ENCODE data around the gene MYEOV.

Gene MYEOV

DNA sequence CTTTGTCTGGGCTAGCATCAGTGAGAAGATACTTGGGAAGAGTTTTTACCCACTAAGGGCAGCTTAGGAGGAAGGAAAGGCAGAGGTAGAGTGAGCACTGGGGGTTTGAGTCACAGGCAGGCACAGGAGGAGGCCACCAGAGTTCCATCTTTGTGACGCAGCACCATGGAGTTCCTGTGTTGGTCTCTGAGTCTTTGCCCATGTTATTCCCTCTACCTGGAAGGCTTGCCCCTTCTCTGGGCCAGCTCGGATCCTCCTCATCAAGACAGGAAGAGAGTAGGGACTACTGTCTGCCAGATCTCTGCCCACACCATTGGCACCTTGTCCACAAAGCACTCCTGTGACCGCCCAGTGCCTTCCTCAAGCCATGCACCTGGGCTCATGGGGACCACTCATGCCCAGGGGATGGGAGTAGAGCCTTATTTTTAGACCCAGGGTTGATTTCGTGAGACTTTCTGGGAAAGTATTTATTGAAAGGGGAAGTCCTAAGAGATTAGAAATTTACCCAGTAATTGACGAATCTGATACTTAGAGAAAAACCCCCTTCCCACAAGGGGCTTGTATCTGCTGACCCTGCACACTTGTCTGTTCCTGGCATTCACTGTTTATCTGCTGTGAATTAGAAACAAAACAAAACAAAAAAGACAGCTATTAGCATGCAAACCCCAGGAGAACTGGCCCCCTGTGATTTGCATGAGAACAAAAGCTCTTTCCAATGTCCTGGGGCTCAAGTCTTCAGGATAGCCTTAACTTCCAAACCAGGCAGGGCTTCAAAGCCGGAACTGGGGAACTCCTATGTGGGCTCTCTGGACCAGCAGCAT lies 35.9 kb upstream of the MYEOV start:
- in situ Hi-C loops (cut with MboI; ENCODE audit: low sequenced_read_pairs, unreplicated experiment): no loop called here
- TF ChIP-seq, protein P1, sequence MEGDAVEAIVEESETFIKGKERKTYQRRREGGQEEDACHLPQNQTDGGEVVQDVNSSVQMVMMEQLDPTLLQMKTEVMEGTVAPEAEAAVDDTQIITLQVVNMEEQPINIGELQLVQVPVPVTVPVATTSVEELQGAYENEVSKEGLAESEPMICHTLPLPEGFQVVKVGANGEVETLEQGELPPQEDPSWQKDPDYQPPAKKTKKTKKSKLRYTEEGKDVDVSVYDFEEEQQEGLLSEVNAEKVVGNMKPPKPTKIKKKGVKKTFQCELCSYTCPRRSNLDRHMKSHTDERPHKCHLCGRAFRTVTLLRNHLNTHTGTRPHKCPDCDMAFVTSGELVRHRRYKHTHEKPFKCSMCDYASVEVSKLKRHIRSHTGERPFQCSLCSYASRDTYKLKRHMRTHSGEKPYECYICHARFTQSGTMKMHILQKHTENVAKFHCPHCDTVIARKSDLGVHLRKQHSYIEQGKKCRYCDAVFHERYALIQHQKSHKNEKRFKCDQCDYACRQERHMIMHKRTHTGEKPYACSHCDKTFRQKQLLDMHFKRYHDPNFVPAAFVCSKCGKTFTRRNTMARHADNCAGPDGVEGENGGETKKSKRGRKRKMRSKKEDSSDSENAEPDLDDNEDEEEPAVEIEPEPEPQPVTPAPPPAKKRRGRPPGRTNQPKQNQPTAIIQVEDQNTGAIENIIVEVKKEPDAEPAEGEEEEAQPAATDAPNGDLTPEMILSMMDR (IDR thresholded peaks at IDR 0.05; ENCODE audit: borderline replicate concordance, control extremely low read depth, extremely low read depth, insufficient read depth, missing control alignments): no peak
- DNase-seq (ENCODE audit: low spot score): peak; percentile 61

DNA sequence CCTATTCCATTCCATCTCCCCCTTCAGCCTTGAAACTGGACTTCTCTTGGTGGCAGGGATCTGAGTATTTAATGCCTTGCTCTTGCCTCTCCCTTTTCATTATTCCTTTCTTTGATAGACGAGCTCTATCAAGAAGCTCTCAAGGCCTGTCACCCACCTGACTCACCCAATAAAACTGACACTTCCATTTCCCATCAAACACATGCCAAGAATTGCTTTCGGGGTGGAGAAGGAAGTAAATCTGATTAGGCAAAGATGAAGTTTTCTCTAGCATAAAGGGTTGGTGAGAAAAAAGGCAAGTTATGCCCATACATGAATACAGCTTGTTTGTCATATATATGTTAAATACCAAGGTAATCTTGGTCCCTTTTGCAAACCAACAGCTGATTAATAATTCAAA lies 34.9 kb upstream of the MYEOV start:
- TF ChIP-seq, protein P1 (IDR thresholded peaks at IDR 0.05; ENCODE audit: borderline replicate concordance, control extremely low read depth, extremely low read depth, insufficient read depth, missing control alignments): no peak
- DNase-seq (ENCODE audit: low spot score): no peak
- in situ Hi-C loops (cut with MboI; ENCODE audit: low sequenced_read_pairs, unreplicated experiment): no loop called here

DNA sequence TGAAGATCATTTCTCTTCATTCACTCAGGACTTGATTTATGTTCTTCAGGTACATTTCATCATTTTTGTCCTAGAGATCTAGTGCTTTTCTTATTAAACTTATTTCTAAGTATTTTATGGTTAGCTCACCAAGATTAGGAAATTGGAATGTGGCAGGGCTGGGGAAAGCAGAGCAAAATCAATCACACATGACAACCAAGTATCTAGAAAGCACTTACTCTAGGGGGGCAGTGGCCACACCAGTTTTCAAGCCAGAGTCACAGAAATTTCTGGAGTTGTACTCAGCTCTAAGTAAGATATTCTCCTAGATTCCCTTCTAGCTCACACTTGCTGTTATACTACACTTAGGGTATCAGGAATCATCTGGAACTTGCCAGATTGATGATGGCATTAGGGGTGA lies 33.3 kb upstream of the MYEOV start:
- in situ Hi-C loops (cut with MboI; ENCODE audit: low sequenced_read_pairs, unreplicated experiment): no loop called here
- DNase-seq (ENCODE audit: low spot score): no peak
- TF ChIP-seq, protein P1 (IDR thresholded peaks at IDR 0.05; ENCODE audit: borderline replicate concordance, control extremely low read depth, extremely low read depth, insufficient read depth, missing control alignments): no peak

DNA sequence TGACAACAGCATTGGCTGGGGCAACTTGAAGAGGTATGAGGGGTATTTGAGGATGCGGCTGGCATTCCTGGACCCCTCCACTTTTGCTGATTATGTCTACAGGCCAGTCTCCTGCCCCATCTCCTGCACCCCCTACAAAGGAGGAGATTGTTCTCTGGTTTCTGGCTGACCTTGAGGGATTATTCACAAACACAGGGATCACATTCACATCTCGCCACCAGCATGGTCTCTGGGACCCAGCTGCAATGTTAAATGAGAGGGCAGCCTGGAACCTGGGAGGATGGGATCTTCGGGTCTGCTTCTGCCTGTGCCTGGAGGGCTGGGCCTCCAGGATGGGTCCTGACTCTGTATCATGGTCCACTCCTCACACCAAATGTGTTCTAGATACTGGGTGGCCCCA lies 32.8 kb upstream of the MYEOV start:
- TF ChIP-seq, protein P1 (IDR thresholded peaks at IDR 0.05; ENCODE audit: borderline replicate concordance, control extremely low read depth, extremely low read depth, insufficient read depth, missing control alignments): no peak
- in situ Hi-C loops (cut with MboI; ENCODE audit: low sequenced_read_pairs, unreplicated experiment): no loop called here
- DNase-seq (ENCODE audit: low spot score): no peak

DNA sequence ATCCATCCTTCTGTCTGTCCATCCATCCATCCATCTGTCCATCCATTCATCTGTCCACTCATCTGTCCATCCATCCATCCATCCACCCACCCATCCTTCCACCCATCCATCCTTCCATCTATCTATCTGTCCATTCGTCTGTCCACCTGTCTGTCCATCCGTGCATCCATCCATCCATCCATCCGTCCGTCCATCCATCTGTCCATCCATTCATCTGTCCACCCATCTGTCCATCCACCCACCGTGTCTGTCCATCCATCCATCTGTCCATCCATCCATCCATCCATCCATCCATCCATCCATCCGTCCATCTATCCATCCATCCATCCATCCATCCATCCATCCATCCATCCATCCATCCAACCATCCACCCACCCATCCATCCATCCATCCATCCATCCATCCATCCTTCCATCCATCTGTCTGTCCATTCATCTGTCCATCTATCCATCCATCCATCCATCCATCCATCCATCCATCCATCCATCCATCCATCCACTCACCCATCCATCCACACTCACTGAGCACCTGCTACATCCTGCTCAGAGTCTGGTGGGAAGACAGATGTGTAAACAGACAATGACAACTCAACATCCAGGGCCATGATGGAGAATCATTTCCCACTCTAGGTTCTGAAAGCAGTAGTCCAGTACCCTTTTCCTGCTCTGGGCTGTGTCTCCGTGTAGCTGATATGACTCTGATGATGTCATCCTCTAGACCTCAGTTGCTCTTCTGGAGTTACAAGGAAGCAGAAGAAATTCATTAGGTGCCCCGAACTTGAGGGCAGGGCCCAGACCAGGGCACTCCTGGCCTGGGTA lies 30.8 kb upstream of the MYEOV start:
- in situ Hi-C loops (cut with MboI; ENCODE audit: low sequenced_read_pairs, unreplicated experiment): no loop called here
- TF ChIP-seq, protein P1 (IDR thresholded peaks at IDR 0.05; ENCODE audit: borderline replicate concordance, control extremely low read depth, extremely low read depth, insufficient read depth, missing control alignments): no peak
- no peak for DNase-seq (ENCODE audit: low spot score)

DNA sequence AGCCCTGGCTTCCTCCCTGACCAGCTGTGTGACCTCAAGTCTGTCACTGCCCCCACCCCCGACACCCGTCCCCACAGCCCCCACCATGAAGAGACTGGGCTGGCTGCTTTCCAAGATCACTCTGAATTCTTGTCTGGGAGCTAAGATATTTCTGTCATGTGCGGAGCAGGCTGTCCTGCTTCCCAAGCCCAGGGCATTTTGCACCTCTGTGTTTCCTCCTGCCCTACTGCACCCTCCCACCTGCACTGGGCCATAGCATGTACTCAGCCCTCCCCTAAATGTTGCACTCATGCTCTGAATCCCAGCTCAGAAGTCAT lies 30.3 kb upstream of the MYEOV start:
- in situ Hi-C loops (cut with MboI; ENCODE audit: low sequenced_read_pairs, unreplicated experiment): no loop called here
- no peak for DNase-seq (ENCODE audit: low spot score)
- TF ChIP-seq, protein P1 (IDR thresholded peaks at IDR 0.05; ENCODE audit: borderline replicate concordance, control extremely low read depth, extremely low read depth, insufficient read depth, missing control alignments): no peak
